Body of pancreas (tissue), 4 donors: ENCODE measurements around the gene YES1.

ENCODE experiments used
- CTCF ChIP-seq, 7 experiments: fragments of 450-650 bp in 4 of 7; fragments of 200-600 bp in 3 of 7; sonication (generic) in 3 of 7; IDR thresholded peaks; one replicate each; pipeline ENCODE4 v1.5.1; 2016 to 2019; ENCODE audit warnings: antibody characterized with exemption in 7 of 7
- POLR2A ChIP-seq, 3 donors: fragments of 450-650 bp; IDR thresholded peaks; one replicate each; pipeline ENCODE4 v1.6.1; 2016; ENCODE audit warnings: antibody characterized with exemption in 3 of 3, mild to moderate bottlenecking in 2 of 3

- no peak for TF ChIP-seq CTCF (IDR thresholded peaks at IDR 0.05)
- no peak for TF ChIP-seq POLR2A (IDR thresholded peaks at IDR 0.05)
Measured at GRCh38 chr18:706405-706804, 105.6 kb downstream of the YES1 start.
